Measurements from ENCODE around the gene CDH22.

GRCh38 chr20:46179862-46180261 lies 128.4 kb downstream of the CDH22 start:
- TF ChIP-seq, protein P1, sequence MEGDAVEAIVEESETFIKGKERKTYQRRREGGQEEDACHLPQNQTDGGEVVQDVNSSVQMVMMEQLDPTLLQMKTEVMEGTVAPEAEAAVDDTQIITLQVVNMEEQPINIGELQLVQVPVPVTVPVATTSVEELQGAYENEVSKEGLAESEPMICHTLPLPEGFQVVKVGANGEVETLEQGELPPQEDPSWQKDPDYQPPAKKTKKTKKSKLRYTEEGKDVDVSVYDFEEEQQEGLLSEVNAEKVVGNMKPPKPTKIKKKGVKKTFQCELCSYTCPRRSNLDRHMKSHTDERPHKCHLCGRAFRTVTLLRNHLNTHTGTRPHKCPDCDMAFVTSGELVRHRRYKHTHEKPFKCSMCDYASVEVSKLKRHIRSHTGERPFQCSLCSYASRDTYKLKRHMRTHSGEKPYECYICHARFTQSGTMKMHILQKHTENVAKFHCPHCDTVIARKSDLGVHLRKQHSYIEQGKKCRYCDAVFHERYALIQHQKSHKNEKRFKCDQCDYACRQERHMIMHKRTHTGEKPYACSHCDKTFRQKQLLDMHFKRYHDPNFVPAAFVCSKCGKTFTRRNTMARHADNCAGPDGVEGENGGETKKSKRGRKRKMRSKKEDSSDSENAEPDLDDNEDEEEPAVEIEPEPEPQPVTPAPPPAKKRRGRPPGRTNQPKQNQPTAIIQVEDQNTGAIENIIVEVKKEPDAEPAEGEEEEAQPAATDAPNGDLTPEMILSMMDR (conservative IDR thresholded peaks at IDR 0.05) = no peak
- TF ChIP-seq ZFX (IDR thresholded peaks at IDR 0.05) = no peak

Measured in C4-2B (cell line).